Measurements from ENCODE around the gene MTFR1L.

The MTFR1L gene

GRCh38 chr1:25799352-25799934 is 20.3 kb upstream of the MTFR1L start:
- Histone ChIP-seq H3K27ac (ENCODE audit: low read depth in 2 of 2, low read length in 2 of 2) (peak overlapping the region; percentile 38 to 43), H3K4me3 (ENCODE audit: low read length in 2 of 2) (peak overlapping the region; percentile 59 to 63), H3K9me3 (ENCODE audit: control insufficient read depth in 2 of 2, low read length in 2 of 2) (no peaks in the 10 kb centered on the region), H3K9ac (ENCODE audit: low read depth in 1 of 2, low read length in 2 of 2) (peak overlapping the region; percentile 60 to 68), H3K36me3 (ENCODE audit: control insufficient read depth in 2 of 2, insufficient read depth in 2 of 2, low read length in 2 of 2) (no peaks in the 10 kb centered on the region), H3K4me1 (ENCODE audit: control insufficient read depth in 2 of 2, insufficient read depth in 2 of 2, low read length in 2 of 2) (peaks cover 11 to 16% of the 10 kb centered on the region in 2 donors), H3K27me3 (ENCODE audit: control insufficient read depth in 2 of 2, insufficient read depth in 2 of 2, low read length in 2 of 2) (peaks cover 0 to 2% of the 10 kb centered on the region in 2 donors)

DNA sequence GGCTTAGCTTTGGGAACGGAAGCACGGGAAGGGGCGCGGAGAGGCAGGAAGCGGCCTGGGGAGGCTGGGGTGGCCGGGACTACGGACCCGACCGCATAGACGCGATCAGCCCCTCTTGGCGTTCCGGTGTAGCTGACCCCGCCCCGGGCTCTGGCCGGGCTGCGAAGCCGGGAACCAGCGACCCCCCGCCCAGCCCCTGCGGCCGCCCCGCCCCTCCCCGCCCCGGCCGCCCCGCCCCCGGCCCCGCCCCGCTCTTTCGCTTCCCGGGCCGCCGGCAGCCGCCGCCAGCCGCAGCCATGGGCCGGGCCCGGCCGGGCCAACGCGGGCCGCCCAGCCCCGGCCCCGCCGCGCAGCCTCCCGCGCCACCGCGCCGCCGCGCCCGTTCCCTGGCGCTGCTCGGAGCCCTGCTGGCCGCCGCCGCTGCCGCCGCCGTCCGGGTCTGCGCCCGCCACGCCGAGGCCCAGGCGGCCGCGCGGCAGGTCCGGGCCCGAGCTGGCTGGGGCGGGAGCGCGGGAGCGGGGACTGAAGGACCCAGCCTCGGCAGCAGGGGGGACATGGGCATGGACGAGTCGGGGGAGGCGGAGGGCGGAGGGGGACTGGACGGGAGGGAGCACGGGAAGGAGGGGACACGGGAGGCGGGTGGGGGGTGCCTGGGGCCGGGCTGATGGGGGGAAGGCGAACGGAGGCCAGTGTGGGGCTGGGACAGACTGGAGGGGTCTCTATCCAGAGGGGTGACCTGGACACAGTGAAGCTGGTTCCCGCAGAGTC is 19.6 kb upstream of the MTFR1L start, which contains the start of gene SELENON:
SELENON (plus strand) TSS at position 259 of the 768 bp plus-strand sequence; CDS start at position 297, 38 bp downstream.
- peaks cover 0 to 2% of the 10 kb centered on the region in 2 donors for H3K27me3 ChIP-seq (ENCODE audit: control insufficient read depth in 2 of 2, insufficient read depth in 2 of 2, low read length in 2 of 2)
- peak within 1 kb of the TSS; percentile 38 to 43 for H3K27ac ChIP-seq (ENCODE audit: low read depth in 2 of 2, low read length in 2 of 2)
- H3K4me1 ChIP-seq (ENCODE audit: control insufficient read depth in 2 of 2, insufficient read depth in 2 of 2, low read length in 2 of 2) = peaks cover 11 to 16% of the 10 kb centered on the region in 2 donors
- H3K4me3 ChIP-seq (ENCODE audit: low read length in 2 of 2) = peak within 1 kb of the TSS; percentile 66 to 77
- H3K9me3 ChIP-seq (ENCODE audit: control insufficient read depth in 2 of 2, low read length in 2 of 2) = no peaks in the 10 kb centered on the region
- H3K9ac ChIP-seq (ENCODE audit: low read depth in 1 of 2, low read length in 2 of 2) = peak within 1 kb of the TSS; percentile 65 to 68
- peaks cover 0 to under 1% of the 10 kb centered on the region in 2 donors for H3K36me3 ChIP-seq (ENCODE audit: control insufficient read depth in 2 of 2, insufficient read depth in 2 of 2, low read length in 2 of 2)

- Histone ChIP-seq H3K4me3 (ENCODE audit: low read length in 2 of 2) (peak overlapping the region; percentile 66 to 77), H3K4me1 (ENCODE audit: control insufficient read depth in 2 of 2, insufficient read depth in 2 of 2, low read length in 2 of 2) (peaks cover 11 to 16% of the 10 kb centered on the region in 2 donors), H3K27me3 (ENCODE audit: control insufficient read depth in 2 of 2, insufficient read depth in 2 of 2, low read length in 2 of 2) (peaks cover 0 to 2% of the 10 kb centered on the region in 2 donors), H3K9ac (ENCODE audit: low read depth in 1 of 2, low read length in 2 of 2) (peak overlapping the region; percentile 65 to 68), H3K36me3 (ENCODE audit: control insufficient read depth in 2 of 2, insufficient read depth in 2 of 2, low read length in 2 of 2) (peaks cover 0 to 3% of the 10 kb centered on the region in 2 donors), H3K9me3 (ENCODE audit: control insufficient read depth in 2 of 2, low read length in 2 of 2) (no peaks in the 10 kb centered on the region), H3K27ac (ENCODE audit: low read depth in 2 of 2, low read length in 2 of 2) (no peak overlapping the region)
These were observed 18.9 kb upstream of the MTFR1L start for GRCh38 chr1:25800703-25801377.

DNA sequence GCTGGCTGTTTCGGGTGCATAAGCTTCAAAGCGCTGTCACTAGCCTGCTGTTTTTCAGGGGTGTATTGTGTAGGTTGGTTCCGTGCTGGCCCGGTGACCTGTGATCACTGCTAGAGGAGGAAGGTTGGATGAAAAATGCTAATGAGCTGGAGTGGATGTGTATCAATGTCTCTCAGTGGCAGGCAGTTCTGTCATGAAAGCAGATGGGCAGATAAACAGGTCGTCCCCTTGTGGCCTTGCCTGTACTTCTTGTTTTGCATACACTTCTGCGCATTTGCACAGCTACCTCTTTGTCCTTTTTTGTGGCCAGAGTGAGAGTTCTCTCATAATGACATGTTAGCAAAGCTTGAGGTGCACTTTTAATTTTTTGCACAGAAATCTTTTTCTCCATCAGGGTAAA is 16.8 kb upstream of the MTFR1L start:
- Histone ChIP-seq H3K4me1 (ENCODE audit: control insufficient read depth in 2 of 2, insufficient read depth in 2 of 2, low read length in 2 of 2) (peaks cover 16 to 18% of the 10 kb centered on the region in 2 donors), H3K4me3 (ENCODE audit: low read length in 2 of 2) (no peak overlapping the region), H3K36me3 (ENCODE audit: control insufficient read depth in 2 of 2, insufficient read depth in 2 of 2, low read length in 2 of 2) (peaks cover 3 to 5% of the 10 kb centered on the region in 2 donors), H3K9me3 (ENCODE audit: control insufficient read depth in 2 of 2, low read length in 2 of 2) (no peaks in the 10 kb centered on the region), H3K27ac (ENCODE audit: low read depth in 2 of 2, low read length in 2 of 2) (no peak overlapping the region), H3K9ac (ENCODE audit: low read depth in 1 of 2, low read length in 2 of 2) (no peak overlapping the region), H3K27me3 (ENCODE audit: control insufficient read depth in 2 of 2, insufficient read depth in 2 of 2, low read length in 2 of 2) (peaks cover 0 to 2% of the 10 kb centered on the region in 2 donors)

DNA sequence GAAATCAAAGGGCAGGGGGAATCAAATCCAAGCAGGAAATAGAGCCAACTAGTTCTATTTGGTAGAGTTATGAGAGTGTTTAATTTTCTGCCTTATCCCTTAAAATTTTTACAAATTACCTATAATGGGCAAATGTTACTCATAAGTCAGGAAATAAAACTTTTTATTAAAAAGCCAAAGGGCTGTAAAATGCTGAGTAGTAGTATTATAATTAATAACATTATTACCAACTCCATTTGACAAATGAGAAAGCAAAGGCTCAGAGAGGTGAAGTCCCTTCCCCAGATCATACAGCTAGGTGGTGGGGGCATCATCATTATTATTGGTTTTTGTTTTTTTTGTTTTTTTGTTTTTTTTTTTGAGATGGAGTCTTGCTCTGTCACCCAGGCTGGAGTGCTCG is 16.4 kb upstream of the MTFR1L start:
- Histone ChIP-seq H3K27ac (ENCODE audit: low read depth in 2 of 2, low read length in 2 of 2) (no peak overlapping the region), H3K9ac (ENCODE audit: low read depth in 1 of 2, low read length in 2 of 2) (no peak overlapping the region), H3K4me1 (ENCODE audit: control insufficient read depth in 2 of 2, insufficient read depth in 2 of 2, low read length in 2 of 2) (peaks cover 17 to 18% of the 10 kb centered on the region in 2 donors), H3K4me3 (ENCODE audit: low read length in 2 of 2) (no peak overlapping the region), H3K27me3 (ENCODE audit: control insufficient read depth in 2 of 2, insufficient read depth in 2 of 2, low read length in 2 of 2) (peaks cover 0 to 2% of the 10 kb centered on the region in 2 donors), H3K9me3 (ENCODE audit: control insufficient read depth in 2 of 2, low read length in 2 of 2) (no peaks in the 10 kb centered on the region), H3K36me3 (ENCODE audit: control insufficient read depth in 2 of 2, insufficient read depth in 2 of 2, low read length in 2 of 2) (peaks cover 3 to 5% of the 10 kb centered on the region in 2 donors)

GRCh38 chr1:25804244-25804963 is 15.3 kb upstream of the MTFR1L start:
- Histone ChIP-seq H3K9me3 (ENCODE audit: control insufficient read depth in 2 of 2, low read length in 2 of 2) (no peaks in the 10 kb centered on the region), H3K4me3 (ENCODE audit: low read length in 2 of 2) (no peak overlapping the region), H3K27me3 (ENCODE audit: control insufficient read depth in 2 of 2, insufficient read depth in 2 of 2, low read length in 2 of 2) (peaks cover 0 to 2% of the 10 kb centered on the region in 2 donors), H3K27ac (ENCODE audit: low read depth in 2 of 2, low read length in 2 of 2) (no peak overlapping the region), H3K9ac (ENCODE audit: low read depth in 1 of 2, low read length in 2 of 2) (no peak overlapping the region), H3K4me1 (ENCODE audit: control insufficient read depth in 2 of 2, insufficient read depth in 2 of 2, low read length in 2 of 2) (peaks cover 17% of the 10 kb centered on the region in 2 donors), H3K36me3 (ENCODE audit: control insufficient read depth in 2 of 2, insufficient read depth in 2 of 2, low read length in 2 of 2) (peaks cover 3 to 5% of the 10 kb centered on the region in 2 donors)

GRCh38 chr1:25804964-25805862 is 14.5 kb upstream of the MTFR1L start:
- Histone ChIP-seq H3K27me3 (ENCODE audit: control insufficient read depth in 2 of 2, insufficient read depth in 2 of 2, low read length in 2 of 2) (peaks cover 0 to 2% of the 10 kb centered on the region in 2 donors), H3K4me3 (ENCODE audit: low read length in 2 of 2) (no peak overlapping the region), H3K27ac (ENCODE audit: low read depth in 2 of 2, low read length in 2 of 2) (no peak overlapping the region), H3K36me3 (ENCODE audit: control insufficient read depth in 2 of 2, insufficient read depth in 2 of 2, low read length in 2 of 2) (peaks cover 3 to 5% of the 10 kb centered on the region in 2 donors), H3K4me1 (ENCODE audit: control insufficient read depth in 2 of 2, insufficient read depth in 2 of 2, low read length in 2 of 2) (peaks cover 12 to 14% of the 10 kb centered on the region in 2 donors), H3K9ac (ENCODE audit: low read depth in 1 of 2, low read length in 2 of 2) (no peak overlapping the region), H3K9me3 (ENCODE audit: control insufficient read depth in 2 of 2, low read length in 2 of 2) (no peaks in the 10 kb centered on the region)

GRCh38 chr1:25805863-25806225 is 13.9 kb upstream of the MTFR1L start:
- Histone ChIP-seq H3K9me3 (ENCODE audit: control insufficient read depth in 2 of 2, low read length in 2 of 2) (no peaks in the 10 kb centered on the region), H3K9ac (ENCODE audit: low read depth in 1 of 2, low read length in 2 of 2) (no peak overlapping the region), H3K4me3 (ENCODE audit: low read length in 2 of 2) (no peak overlapping the region), H3K27ac (ENCODE audit: low read depth in 2 of 2, low read length in 2 of 2) (no peak overlapping the region), H3K4me1 (ENCODE audit: control insufficient read depth in 2 of 2, insufficient read depth in 2 of 2, low read length in 2 of 2) (peaks cover 10% of the 10 kb centered on the region in 2 donors), H3K36me3 (ENCODE audit: control insufficient read depth in 2 of 2, insufficient read depth in 2 of 2, low read length in 2 of 2) (peaks cover 3 to 5% of the 10 kb centered on the region in 2 donors), H3K27me3 (ENCODE audit: control insufficient read depth in 2 of 2, insufficient read depth in 2 of 2, low read length in 2 of 2) (peaks cover 0 to 2% of the 10 kb centered on the region in 2 donors)

GRCh38 chr1:25806418-25806817 is 13.3 kb upstream of the MTFR1L start:
- no peak overlapping the region for H3K27ac ChIP-seq (ENCODE audit: low read depth in 2 of 2, low read length in 2 of 2)
- peaks cover 3 to 5% of the 10 kb centered on the region in 2 donors for H3K36me3 ChIP-seq (ENCODE audit: control insufficient read depth in 2 of 2, insufficient read depth in 2 of 2, low read length in 2 of 2)
- H3K9ac ChIP-seq (ENCODE audit: low read depth in 1 of 2, low read length in 2 of 2) = no peak overlapping the region
- peaks cover 0 to 2% of the 10 kb centered on the region in 2 donors for H3K27me3 ChIP-seq (ENCODE audit: control insufficient read depth in 2 of 2, insufficient read depth in 2 of 2, low read length in 2 of 2)
- no peak overlapping the region for H3K4me3 ChIP-seq (ENCODE audit: low read length in 2 of 2)
- H3K9me3 ChIP-seq (ENCODE audit: control insufficient read depth in 2 of 2, low read length in 2 of 2) = no peaks in the 10 kb centered on the region
- peaks cover 7 to 10% of the 10 kb centered on the region in 2 donors for H3K4me1 ChIP-seq (ENCODE audit: control insufficient read depth in 2 of 2, insufficient read depth in 2 of 2, low read length in 2 of 2)
